ENCODE results near the gene COBL.

Gene COBL

GRCh38 chr7:51354897-51355296 is 38.3 kb upstream of the COBL start:
- TF ChIP-seq CTCF (IDR thresholded peaks at IDR 0.05; ENCODE audit: insufficient read depth, low read length, poor library complexity, severe bottlenecking): peak; percentile 42
- DNase-seq (ENCODE audit: extremely low read depth, insufficient read length): no peak

GRCh38 chr7:51354434-51354833 is 37.8 kb upstream of the COBL start:
- TF ChIP-seq CTCF (IDR thresholded peaks at IDR 0.05; ENCODE audit: insufficient read depth, low read length, poor library complexity, severe bottlenecking): no peak

More at GRCh38 chr7:51354897-51355296, 38.3 kb upstream of the COBL start:
- H3K36me3 ChIP-seq (ENCODE audit: control insufficient read depth, insufficient read depth, low read length): no peaks in the 10 kb centered on the region
- H3K4me3 ChIP-seq (replicated peaks; ENCODE audit: low read depth, low read length): no peak overlapping the region
- no peaks in the 10 kb centered on the region for H3K27me3 ChIP-seq (replicated peaks; ENCODE audit: control insufficient read depth, insufficient read depth, low read length)

GRCh38 chr7:51352174-51353100 is 35.8 kb upstream of the COBL start:
- TF ChIP-seq CTCF (IDR thresholded peaks at IDR 0.05; ENCODE audit: insufficient read depth, low read length, poor library complexity, severe bottlenecking): no peak
- no peak for DNase-seq (ENCODE audit: extremely low read depth, insufficient read length)
- no peaks in the 10 kb centered on the region for H3K27me3 ChIP-seq (replicated peaks; ENCODE audit: control insufficient read depth, insufficient read depth, low read length)
- no peak overlapping the region for H3K4me3 ChIP-seq (replicated peaks; ENCODE audit: low read depth, low read length)
- no peaks in the 10 kb centered on the region for H3K36me3 ChIP-seq (ENCODE audit: control insufficient read depth, insufficient read depth, low read length)

More at GRCh38 chr7:51354434-51354833, 37.8 kb upstream of the COBL start:
- DNase-seq (ENCODE audit: extremely low read depth, insufficient read length): no peak
- no peaks in the 10 kb centered on the region for H3K27me3 ChIP-seq (replicated peaks; ENCODE audit: control insufficient read depth, insufficient read depth, low read length)
- no peak overlapping the region for H3K4me3 ChIP-seq (replicated peaks; ENCODE audit: low read depth, low read length)
- H3K36me3 ChIP-seq (ENCODE audit: control insufficient read depth, insufficient read depth, low read length): no peaks in the 10 kb centered on the region

GRCh38 chr7:51351661-51352060 is 35.1 kb upstream of the COBL start:
- Histone ChIP-seq H3K36me3 (ENCODE audit: control insufficient read depth, insufficient read depth, low read length) (no peaks in the 10 kb centered on the region), H3K27me3 (replicated peaks; ENCODE audit: control insufficient read depth, insufficient read depth, low read length) (no peaks in the 10 kb centered on the region), H3K4me3 (replicated peaks; ENCODE audit: low read depth, low read length) (no peak overlapping the region)
- DNase-seq (ENCODE audit: extremely low read depth, insufficient read length): no peak
- TF ChIP-seq CTCF (IDR thresholded peaks at IDR 0.05; ENCODE audit: insufficient read depth, low read length, poor library complexity, severe bottlenecking): no peak

- H3K27me3 ChIP-seq (replicated peaks; ENCODE audit: control insufficient read depth, insufficient read depth, low read length): no peaks in the 10 kb centered on the region
- DNase-seq (ENCODE audit: extremely low read depth, insufficient read length): no peak
- TF ChIP-seq CTCF (IDR thresholded peaks at IDR 0.05; ENCODE audit: insufficient read depth, low read length, poor library complexity, severe bottlenecking): no peak
- no peak overlapping the region for H3K4me3 ChIP-seq (replicated peaks; ENCODE audit: low read depth, low read length)
- H3K36me3 ChIP-seq (ENCODE audit: control insufficient read depth, insufficient read depth, low read length): no peaks in the 10 kb centered on the region
Observed at GRCh38 chr7:51350546-51350896, 33.9 kb upstream of the COBL start.

All from GM06990 (cell line).